Large intestine (tissue), 3 donors: ENCODE data around the gene HSPA12A. TPM values are rescaled to one million over a fixed set of nuclear protein-coding genes. Genes with fewer than 3 reads are reported as not detected.

Experiments
- DNase-seq, 2 donors: peaks; one replicate each; pipeline versions ENCODE4 v3.0.0 to v3.0.0-alpha.2; 2013
- H3K27ac ChIP-seq: one replicate; pipeline ENCODE4 v1.5.1; 2013; ENCODE audit warnings: low read length
- H3K27me3 ChIP-seq: 2 replicates; pipeline ENCODE4 v1.6.1; 2013; ENCODE audit warnings: low read length; ENCODE audit not compliant: control insufficient read depth, insufficient read depth
- H3K36me3 ChIP-seq: 2 replicates; pipeline ENCODE4 v1.6.1; 2013; ENCODE audit warnings: low read length; ENCODE audit not compliant: control insufficient read depth, insufficient read depth
- H3K4me1 ChIP-seq: one replicate; pipeline ENCODE4 v1.6.1; 2013; ENCODE audit warnings: low read length; ENCODE audit not compliant: control insufficient read depth, insufficient read depth
- H3K4me3 ChIP-seq: one replicate; pipeline ENCODE4 v1.5.1; 2013; ENCODE audit warnings: low read length
- H3K9me3 ChIP-seq: one replicate; pipeline ENCODE4 v1.6.1; 2013; ENCODE audit warnings: mild to moderate bottlenecking, low read depth, low read length, moderate library complexity; ENCODE audit not compliant: control insufficient read depth
- WGBS: methylation state at CpG from one replicate; pipeline ENCODE4 v1.1.5; 2013; ENCODE audit warnings: low lambda C conversion rate; ENCODE audit not compliant: insufficient coverage; 5-methylcytosine and 5-hydroxymethylcytosine counted together
- polyA plus RNA-seq: library from polyadenylated mRNA; unstranded; fragments of 120-200 nt; gene quantifications from one replicate; pipeline ENCODE4 v1.2.1, GENCODE V29; 2013

HSPA12A gene
- polyA plus RNA-seq, 1 donor = 9.2 TPM

DNA sequence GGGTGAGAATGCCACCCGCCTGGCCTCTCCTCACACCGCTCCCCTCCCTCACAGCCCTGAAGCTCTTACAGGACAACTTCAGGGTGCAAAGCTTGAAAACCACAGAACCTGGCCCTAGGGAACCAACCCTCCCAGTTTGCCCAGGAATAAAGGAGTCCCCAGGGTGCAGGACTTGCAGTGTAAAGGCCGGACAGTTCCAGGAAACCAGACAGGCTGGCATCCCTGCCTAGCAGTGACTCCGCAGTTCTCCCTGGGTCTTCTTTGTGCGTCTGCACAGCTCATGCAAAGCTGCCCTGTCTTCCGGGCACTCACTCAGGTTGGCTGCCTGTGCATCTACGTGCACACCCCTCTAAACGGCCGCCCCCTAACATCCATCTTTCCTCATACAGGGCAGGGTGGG lies 36.1 kb downstream of the HSPA12A start:
- no peak for DNase-seq
- H3K27me3 ChIP-seq = no peaks in the 10 kb centered on the region
- no CpG with 5 or more reads among the region's 9 CpGs for WGBS
- no peak overlapping the region for H3K4me3 ChIP-seq
- H3K36me3 ChIP-seq = no peaks in the 10 kb centered on the region
- H3K27ac ChIP-seq = no peak overlapping the region
- no peaks in the 10 kb centered on the region for H3K4me1 ChIP-seq
- no peaks in the 10 kb centered on the region for H3K9me3 ChIP-seq

DNA sequence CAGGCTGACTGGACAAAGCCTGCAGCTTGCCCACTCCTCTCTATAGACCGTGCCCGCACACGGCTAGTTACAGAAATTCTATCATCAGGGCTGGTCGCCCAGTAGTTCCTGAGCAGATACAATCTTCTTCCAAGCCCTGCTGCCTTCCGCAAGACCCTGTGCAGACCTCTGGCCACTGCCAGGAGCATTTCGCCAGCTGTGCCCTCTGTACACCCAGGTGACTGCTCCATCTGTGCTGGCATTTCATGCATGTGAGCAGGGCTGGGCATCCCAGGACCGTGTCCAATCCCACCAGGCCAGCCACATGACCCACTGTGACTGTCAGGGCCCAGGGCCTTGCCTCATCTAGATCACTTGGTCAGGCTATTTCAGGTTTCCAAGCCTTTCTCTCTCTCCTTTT lies 36.9 kb downstream of the HSPA12A start:
- whole genome bisulfite sequencing = no CpG with 5 or more reads among the region's 7 CpGs
- no peak overlapping the region for H3K4me3 ChIP-seq
- no peaks in the 10 kb centered on the region for H3K27me3 ChIP-seq
- no peak overlapping the region for H3K27ac ChIP-seq
- H3K9me3 ChIP-seq = no peaks in the 10 kb centered on the region
- no peaks in the 10 kb centered on the region for H3K36me3 ChIP-seq
- DNase-seq = no peak
- H3K4me1 ChIP-seq = no peaks in the 10 kb centered on the region

DNA sequence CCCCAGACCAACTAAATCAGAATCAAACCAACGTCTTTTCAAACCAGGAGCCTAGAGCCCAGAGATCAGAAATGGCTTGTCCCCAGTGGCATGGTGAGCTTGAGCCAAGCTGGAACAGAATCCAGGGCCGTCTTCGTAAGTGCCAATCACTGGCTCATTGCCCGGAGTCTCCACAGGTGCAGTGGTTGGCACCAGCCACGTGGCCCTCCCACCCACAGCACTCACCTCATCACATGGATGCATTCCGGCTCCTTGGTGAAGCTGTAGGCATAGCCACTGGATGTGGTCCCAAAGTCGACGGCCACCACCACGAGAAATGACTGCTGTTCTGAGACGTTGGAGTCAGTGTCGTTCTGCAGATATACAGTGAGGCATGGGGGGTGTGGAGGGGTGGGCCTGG lies 37.4 kb downstream of the HSPA12A start:
- WGBS = no CpG with 5 or more reads among the region's 11 CpGs
- Histone ChIP-seq H3K9me3 (no peaks in the 10 kb centered on the region), H3K4me1 (no peaks in the 10 kb centered on the region), H3K4me3 (no peak overlapping the region), H3K27me3 (no peaks in the 10 kb centered on the region), H3K36me3 (no peaks in the 10 kb centered on the region), H3K27ac (no peak overlapping the region)
- DNase-seq = no peak

DNA sequence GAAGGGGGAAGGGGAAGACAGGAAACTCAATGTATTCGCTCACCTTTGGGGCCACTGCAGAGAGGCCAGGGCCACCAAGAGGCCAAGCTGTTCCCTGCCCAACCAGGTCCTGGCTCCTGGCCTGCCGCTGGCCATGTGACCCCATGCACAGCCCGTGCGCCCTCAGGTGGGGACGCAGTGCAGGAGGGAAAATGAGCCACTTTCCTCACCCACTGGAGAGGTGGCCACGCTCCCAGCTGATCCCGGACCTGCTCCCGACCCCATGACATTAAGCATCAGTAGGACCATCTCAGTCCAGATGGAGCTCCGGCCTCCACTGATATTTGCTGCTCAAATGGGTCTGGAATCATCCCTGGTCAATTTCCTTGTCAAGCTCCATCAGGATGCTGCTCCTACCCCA lies 40.2 kb downstream of the HSPA12A start:
- H3K4me3 ChIP-seq = no peak overlapping the region
- H3K36me3 ChIP-seq = no peaks in the 10 kb centered on the region
- no peak for DNase-seq
- peaks cover 3% of the 10 kb centered on the region for H3K27me3 ChIP-seq
- H3K9me3 ChIP-seq = no peaks in the 10 kb centered on the region
- no CpG with 5 or more reads among the region's 9 CpGs for WGBS
- H3K27ac ChIP-seq = no peak overlapping the region
- no peaks in the 10 kb centered on the region for H3K4me1 ChIP-seq

DNA sequence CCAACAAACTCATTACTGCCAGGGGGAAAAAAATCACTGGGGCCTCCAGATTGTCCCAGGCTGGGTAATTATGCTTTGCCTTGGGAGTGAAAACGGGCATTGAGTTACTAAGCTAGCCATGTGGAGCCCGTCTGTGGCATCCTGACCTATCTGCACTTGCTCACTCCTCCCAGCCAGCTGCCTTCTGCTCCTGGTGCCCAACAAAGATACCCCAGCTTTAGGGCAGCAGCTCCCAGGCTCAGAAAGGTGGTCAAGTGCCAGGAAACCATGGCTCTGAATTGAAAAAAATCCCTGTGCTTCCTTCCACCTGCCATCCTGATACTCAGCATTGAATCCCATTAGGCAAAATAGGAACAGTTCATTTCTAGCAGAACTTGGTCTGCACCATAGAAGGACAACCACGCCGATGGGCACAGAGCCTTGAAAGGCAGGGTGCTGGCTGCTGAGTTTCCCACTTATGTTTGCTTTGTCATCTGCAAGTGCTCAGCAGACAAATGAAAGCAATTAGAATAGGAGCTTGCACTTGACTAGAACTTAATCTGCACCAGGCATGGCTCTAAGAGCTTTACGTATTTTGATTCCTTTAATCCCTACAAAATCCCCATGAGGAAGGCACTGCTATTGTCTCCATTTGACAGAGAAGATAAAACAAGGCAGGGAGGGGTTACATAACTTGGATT lies 42.8 kb downstream of the HSPA12A start:
- Histone ChIP-seq H3K9me3 (no peaks in the 10 kb centered on the region), H3K4me1 (no peaks in the 10 kb centered on the region), H3K4me3 (no peak overlapping the region), H3K27ac (no peak overlapping the region), H3K36me3 (no peaks in the 10 kb centered on the region), H3K27me3 (peaks cover 3% of the 10 kb centered on the region)
- no peak for DNase-seq
- no CpG with 5 or more reads among the region's 5 CpGs for WGBS

DNA sequence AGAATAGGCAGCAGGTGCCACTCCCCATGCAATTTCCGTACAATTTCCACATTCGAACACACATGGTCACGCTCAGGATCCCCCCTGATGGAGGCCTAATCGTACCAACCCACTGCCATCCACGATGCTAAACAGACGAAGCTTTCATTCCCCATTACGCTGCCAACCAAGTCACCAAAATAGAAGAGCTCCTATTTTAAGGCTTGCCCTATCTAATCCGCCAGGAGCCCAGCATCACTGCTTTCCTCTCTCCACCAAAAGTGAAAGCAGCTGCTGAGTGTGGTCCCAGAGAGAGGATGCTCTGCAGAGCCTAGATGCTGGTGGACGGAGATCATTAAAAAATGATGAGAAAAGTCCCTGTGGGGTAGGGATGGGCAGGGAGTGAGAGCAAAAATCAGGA lies 43.3 kb downstream of the HSPA12A start:
- WGBS = no CpG with 5 or more reads among the region's 9 CpGs

DNA sequence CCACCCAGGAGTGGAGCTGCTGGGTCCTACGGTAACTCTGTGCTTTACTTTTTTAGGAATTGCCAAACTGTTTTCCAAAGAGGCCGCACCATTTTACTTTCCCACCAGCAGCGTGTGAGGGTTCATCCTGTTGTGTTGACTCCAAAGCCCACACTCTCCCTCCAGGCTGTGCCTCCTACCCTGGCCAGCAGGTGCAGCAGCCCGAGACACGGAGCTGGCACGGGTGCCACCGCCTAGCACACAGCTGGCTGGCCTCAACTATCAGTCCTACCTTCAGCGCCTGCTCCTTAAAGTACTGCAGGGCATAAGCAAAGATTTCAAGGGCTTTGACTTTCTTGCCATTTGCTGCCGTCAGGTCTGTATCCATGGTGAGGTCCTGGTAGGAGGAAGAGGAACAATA lies 44.0 kb downstream of the HSPA12A start:
- WGBS = no CpG with 5 or more reads among the region's 9 CpGs
- no peak overlapping the region for H3K27ac ChIP-seq

More for the DNA sequence above, 43.3 kb downstream of the HSPA12A start:
- no peak overlapping the region for H3K4me3 ChIP-seq
- H3K27me3 ChIP-seq = peaks cover 3% of the 10 kb centered on the region
- no peak for DNase-seq
- no peak overlapping the region for H3K27ac ChIP-seq
- H3K4me1 ChIP-seq = peaks cover 6% of the 10 kb centered on the region
- no peaks in the 10 kb centered on the region for H3K36me3 ChIP-seq
- H3K9me3 ChIP-seq = no peaks in the 10 kb centered on the region

DNA sequence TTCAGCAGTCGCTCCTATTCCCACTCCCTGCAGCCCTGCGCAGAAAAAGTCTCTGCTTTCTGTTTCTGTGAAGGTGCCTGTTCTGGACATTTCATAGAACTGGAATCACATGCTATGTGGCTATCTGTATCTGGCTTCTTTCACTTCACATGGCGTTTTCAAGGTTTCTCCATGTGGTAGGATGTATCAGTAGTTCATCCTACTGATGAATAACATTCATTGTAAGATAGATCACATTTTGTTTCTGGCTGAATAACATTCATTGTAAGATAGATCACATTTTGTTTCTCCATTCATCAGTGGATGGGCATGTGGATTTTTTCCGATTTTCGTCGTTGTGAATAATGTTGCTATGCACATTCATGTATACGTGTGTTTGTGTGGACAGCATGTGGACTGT lies 44.5 kb downstream of the HSPA12A start:
- Histone ChIP-seq H3K9me3 (no peaks in the 10 kb centered on the region), H3K27ac (no peak overlapping the region), H3K4me3 (no peak overlapping the region), H3K27me3 (peaks cover 3% of the 10 kb centered on the region), H3K36me3 (no peaks in the 10 kb centered on the region), H3K4me1 (peaks cover 6% of the 10 kb centered on the region)
- 73% methylated on average over 5 of the region's 7 CpGs for WGBS
- no peak for DNase-seq

More for the DNA sequence above, 44.0 kb downstream of the HSPA12A start:
- peaks cover 6% of the 10 kb centered on the region for H3K4me1 ChIP-seq
- DNase-seq = no peak
- H3K9me3 ChIP-seq = no peaks in the 10 kb centered on the region
- no peaks in the 10 kb centered on the region for H3K36me3 ChIP-seq
- peaks cover 3% of the 10 kb centered on the region for H3K27me3 ChIP-seq
- no peak overlapping the region for H3K4me3 ChIP-seq

DNA sequence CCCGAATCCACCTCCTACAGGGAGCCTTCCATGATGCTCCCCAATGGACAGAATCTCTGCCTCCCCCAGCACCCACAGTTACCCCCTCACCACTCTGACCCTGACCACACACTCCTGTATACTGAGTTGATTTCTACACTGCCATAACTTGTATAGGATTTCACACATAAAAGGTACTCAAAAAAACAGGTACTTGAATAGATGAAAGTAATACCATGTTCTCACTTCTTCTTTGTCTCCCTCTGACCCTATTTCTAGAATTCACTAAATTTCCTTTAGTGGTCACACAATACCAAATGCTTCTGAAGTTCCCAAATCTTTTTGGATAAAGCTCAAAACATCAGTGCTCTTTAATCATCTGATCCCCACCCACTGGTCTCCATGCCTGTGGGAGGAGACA lies 45.4 kb downstream of the HSPA12A start:
- peaks cover 3% of the 10 kb centered on the region for H3K27me3 ChIP-seq
- no CpG with 5 or more reads among the region's 1 CpG for WGBS
- no peaks in the 10 kb centered on the region for H3K9me3 ChIP-seq
- no peak overlapping the region for H3K27ac ChIP-seq
- no peak for DNase-seq
- H3K36me3 ChIP-seq = no peaks in the 10 kb centered on the region
- no peak overlapping the region for H3K4me3 ChIP-seq
- peaks cover 6% of the 10 kb centered on the region for H3K4me1 ChIP-seq

DNA sequence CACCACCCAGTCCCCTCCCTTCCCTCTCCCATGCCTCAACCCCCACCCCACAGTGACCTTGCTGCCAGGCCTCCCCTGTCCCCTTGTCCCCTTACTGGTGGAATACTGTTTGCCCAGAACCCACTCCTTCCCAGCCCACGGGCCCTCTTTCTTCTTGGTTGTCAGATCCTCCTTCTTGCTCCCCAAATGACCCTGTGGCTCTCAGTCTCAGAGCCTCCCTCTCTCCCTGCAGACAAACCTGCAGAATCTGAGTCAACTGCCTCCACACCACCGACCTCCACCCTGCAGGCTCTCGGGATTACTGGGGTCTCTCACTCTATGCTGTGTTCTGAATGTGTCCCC lies 47.5 kb downstream of the HSPA12A start:
- peaks cover 6% of the 10 kb centered on the region for H3K4me1 ChIP-seq
- peaks cover 3% of the 10 kb centered on the region for H3K27me3 ChIP-seq
- H3K9me3 ChIP-seq = no peaks in the 10 kb centered on the region
- WGBS = no CpG with 5 or more reads among the region's 3 CpGs
- H3K4me3 ChIP-seq = no peak overlapping the region
- H3K36me3 ChIP-seq = no peaks in the 10 kb centered on the region
- no peak for DNase-seq
- no peak overlapping the region for H3K27ac ChIP-seq

DNA sequence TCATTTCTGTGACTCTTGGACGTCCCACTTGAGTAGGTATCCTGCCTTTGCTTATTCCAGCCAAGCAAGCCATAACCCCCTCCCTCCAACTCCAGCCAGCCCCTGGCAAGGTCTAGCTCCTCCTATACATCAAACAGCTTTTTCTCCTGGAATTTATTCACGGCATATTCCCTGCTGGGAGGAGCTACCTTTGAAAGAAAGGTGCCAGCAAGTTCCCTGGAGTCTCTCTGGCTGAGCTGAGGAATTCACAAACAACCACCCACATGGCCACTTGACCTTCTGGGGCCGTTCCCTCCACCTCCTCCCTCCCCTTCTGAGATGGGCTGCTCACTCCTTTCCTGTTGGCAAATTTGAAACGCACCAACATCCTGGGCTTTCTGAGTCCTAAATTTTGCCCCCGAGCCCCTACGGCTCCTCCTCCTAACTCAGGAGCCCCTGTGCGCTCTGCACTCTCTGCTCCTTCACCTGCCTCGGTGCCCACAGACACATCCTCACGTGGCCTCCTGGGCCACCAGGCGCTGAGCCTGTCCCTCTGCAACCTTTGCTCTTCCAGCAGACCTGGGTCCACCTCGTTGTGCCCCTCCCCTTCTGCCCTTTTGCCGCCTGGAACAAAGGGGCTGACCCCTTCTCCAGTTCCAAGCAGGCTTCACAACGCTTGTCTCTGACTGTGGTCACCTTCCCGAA lies 48.0 kb downstream of the HSPA12A start:
- peaks cover 6% of the 10 kb centered on the region for H3K4me1 ChIP-seq
- H3K27me3 ChIP-seq = peaks cover 3% of the 10 kb centered on the region
- no peak for DNase-seq
- no peak overlapping the region for H3K27ac ChIP-seq
- H3K4me3 ChIP-seq = no peak overlapping the region
- H3K36me3 ChIP-seq = no peaks in the 10 kb centered on the region
- WGBS = 25% methylated on average over 5 of the region's 14 CpGs
- no peaks in the 10 kb centered on the region for H3K9me3 ChIP-seq
